Endothelial cell of umbilical vein (primary cell): Measurements from ENCODE around the gene USP2. TPM values are rescaled to one million over a fixed set of nuclear protein-coding genes. Genes with fewer than 3 reads are reported as not detected.

ENCODE experiments used
- BruUV-seq: library from RNA; stranded (reverse); fragments of 400-500 nt; replicated peaks from 2 replicates; lab custom pipeline; 2021; lab: Mats Ljungman, UMichigan
- CTCF ChIA-PET: fragments of 300-600, 350-600 bp; sonication (Branson Sonifier 250); formaldehyde crosslinking; loops from one replicate; lab custom pipeline; 2021; ENCODE audit warnings: antibody characterized with exemption, inconsistent platforms; lab: Charles Lee
- POLR2A ChIA-PET: fragments of 300-600, 350-600 bp; sonication (Branson Sonifier 250); formaldehyde crosslinking; loops from one replicate; lab custom pipeline; 2021; ENCODE audit warnings: antibody characterized with exemption, inconsistent platforms; lab: Charles Lee
- DNase-seq: peaks from one replicate; pipeline ENCODE4 v3.0.0-alpha.2; 2011; ENCODE audit warnings: low read depth, low spot score
- FAIRE-seq: peaks from 2 replicates; lab custom pipeline; 2011; peaks lifted over from hg19 to GRCh38; lab: Jason Lieb, UNC
- H2AFZ ChIP-seq: 2 replicates; pipeline ENCODE4 v1.6.0; 2012; ENCODE audit warnings: low read depth, low read length, control low read depth, inconsistent platforms
- H3K27ac ChIP-seq: 2 replicates; pipeline ENCODE4 v1.5.1; 2011; ENCODE audit warnings: low read depth, mild to moderate bottlenecking, control low read depth, low read length, moderate library complexity; ENCODE audit not compliant: insufficient read depth
- H3K27me3 ChIP-seq, 2 experiments: 2 replicates each; pipeline versions ENCODE4 v1.6.0 to v1.6.1; 2011; ENCODE audit warnings: low read length in 2 of 2, mixed read lengths in 1 of 2; ENCODE audit not compliant: control insufficient read depth in 2 of 2, insufficient read depth in 2 of 2
- H3K36me3 ChIP-seq, 2 experiments: 2 replicates in 1 of 2; 3 replicates in 1 of 2; pipeline ENCODE4 v1.5.1; 2011; ENCODE audit warnings: low read length in 2 of 2, mild to moderate bottlenecking in 1 of 2, moderate library complexity in 1 of 2; ENCODE audit not compliant: control insufficient read depth in 2 of 2, insufficient read depth in 2 of 2; ENCODE audit errors: extremely low read depth in 1 of 2
- H3K4me1 ChIP-seq: 3 replicates; pipeline ENCODE4 v1.5.1; 2011; ENCODE audit warnings: mild to moderate bottlenecking, low read length; ENCODE audit not compliant: control insufficient read depth, insufficient read depth; ENCODE audit errors: extremely low read depth
- H3K4me2 ChIP-seq: 2 replicates; pipeline ENCODE4 v1.6.1; 2011; ENCODE audit warnings: low read length, control low read depth, mixed read lengths; ENCODE audit not compliant: insufficient read depth
- H3K4me3 ChIP-seq, 3 experiments: fragments of 200-600 bp in 1 of 3; sonication (generic), shearing (Covaris generic) in 1 of 3; replicated peaks in 1 of 3; 2 replicates each; pipeline ENCODE4 v1.5.1; 2011 to 2016; ENCODE audit warnings: control low read depth in 3 of 3, low read length in 3 of 3, mild to moderate bottlenecking in 2 of 3, inconsistent platforms in 1 of 3, low read depth in 1 of 3, moderate library complexity in 1 of 3; ENCODE audit not compliant: insufficient read depth in 1 of 3
- H3K79me2 ChIP-seq: 2 replicates; pipeline ENCODE4 v1.6.0; 2012; ENCODE audit warnings: low read length, inconsistent platforms; ENCODE audit not compliant: control insufficient read depth, insufficient read depth
- H3K9ac ChIP-seq: replicated peaks from 2 replicates; pipeline ENCODE3; 2011; ENCODE audit warnings: low read length, control low read depth; ENCODE audit not compliant: insufficient read depth; ENCODE audit errors: extremely low read depth
- H3K9me1 ChIP-seq: replicated peaks from 3 replicates; pipeline ENCODE4 v1.6.0; 2011; ENCODE audit warnings: mild to moderate bottlenecking, low read length; ENCODE audit not compliant: control insufficient read depth, insufficient read depth; ENCODE audit errors: extremely low read depth
- H3K9me3 ChIP-seq: replicated peaks from 2 replicates; pipeline ENCODE4 v1.5.1; 2012; ENCODE audit warnings: low read length, inconsistent platforms; ENCODE audit not compliant: control insufficient read depth, insufficient read depth
- H4K20me1 ChIP-seq: replicated peaks from 2 replicates; pipeline ENCODE3; 2011; ENCODE audit warnings: mild to moderate bottlenecking, low read length; ENCODE audit not compliant: control insufficient read depth, insufficient read depth; ENCODE audit errors: extremely low read depth
- EZH2 ChIP-seq: IDR thresholded peaks from 2 replicates; pipeline ENCODE4 v1.6.1; 2012; ENCODE audit warnings: borderline replicate concordance, low read depth, mild to moderate bottlenecking, moderate library complexity, low read length, inconsistent platforms; ENCODE audit not compliant: severe bottlenecking
- FOS ChIP-seq: IDR thresholded peaks from 2 replicates; pipeline ENCODE4 v1.6.1; 2011; ENCODE audit warnings: mild to moderate bottlenecking, low read length, moderate library complexity, borderline replicate concordance; ENCODE audit not compliant: insufficient read depth
- GATA2 ChIP-seq: IDR thresholded peaks from 2 replicates; pipeline ENCODE4 v1.7.0; 2011; ENCODE audit warnings: low read depth, mild to moderate bottlenecking, moderate library complexity, mixed read lengths, low read length; ENCODE audit not compliant: insufficient read length, insufficient read depth
- JUN ChIP-seq: IDR thresholded peaks from 2 replicates; pipeline ENCODE4 v1.6.1; 2011; ENCODE audit warnings: borderline replicate concordance, low read depth; ENCODE audit not compliant: insufficient read length, insufficient read depth
- MYC ChIP-seq: IDR thresholded peaks from one replicate; pipeline ENCODE4 v1.6.1; 2011; ENCODE audit warnings: mild to moderate bottlenecking, low read depth, low read length
- POLR2A ChIP-seq: IDR thresholded peaks from 2 replicates; pipeline ENCODE4 v1.6.1; 2012; ENCODE audit warnings: low read depth, mild to moderate bottlenecking, control low read depth, low read length
- dilution Hi-C: fragments of 300-500 bp; cut with MboI; formaldehyde crosslinking; loops from one replicate; pipeline ENCODE4 v1.15.0; 2019; ENCODE audit warnings: low sequenced_read_pairs; ENCODE audit not compliant: extremely low pct_ligation_motif_present
- intact Hi-C: fragments of 100-400 bp; cut with micrococcal nuclease; formaldehyde crosslinking; loops from one replicate; pipeline ENCODE4 v1.10.0; 2022
- polyA plus RNA-seq, 4 experiments: library from polyadenylated mRNA; depleted of rRNA in 3 of 4; stranded (reverse) in 3 of 4; unstranded in 1 of 4; fragments of >200 nt; gene quantifications; 2 replicates each; pipeline versions ENCODE4 v1.2.1 to v1.2.3, GENCODE V29; 2011 to 2012; ENCODE audit warnings: missing spikeins in 1 of 4
- total RNA-seq: library from RNA; stranded (reverse); gene quantifications from 2 replicates; pipeline ENCODE4 v1.2.3, GENCODE V29; 2021
- TF ChIP-seq, protein P1 (sequence below): IDR thresholded peaks from 2 replicates; pipeline ENCODE4 v1.6.1; 2011; ENCODE audit not compliant: insufficient read depth, insufficient read length

Gene USP2
- total and polyA plus RNA-seq, 2 donors (not counting 3 experiments of a cell fraction or from before 2014, with no cell fraction given): 0.21 to 1.2 TPM

DNA sequence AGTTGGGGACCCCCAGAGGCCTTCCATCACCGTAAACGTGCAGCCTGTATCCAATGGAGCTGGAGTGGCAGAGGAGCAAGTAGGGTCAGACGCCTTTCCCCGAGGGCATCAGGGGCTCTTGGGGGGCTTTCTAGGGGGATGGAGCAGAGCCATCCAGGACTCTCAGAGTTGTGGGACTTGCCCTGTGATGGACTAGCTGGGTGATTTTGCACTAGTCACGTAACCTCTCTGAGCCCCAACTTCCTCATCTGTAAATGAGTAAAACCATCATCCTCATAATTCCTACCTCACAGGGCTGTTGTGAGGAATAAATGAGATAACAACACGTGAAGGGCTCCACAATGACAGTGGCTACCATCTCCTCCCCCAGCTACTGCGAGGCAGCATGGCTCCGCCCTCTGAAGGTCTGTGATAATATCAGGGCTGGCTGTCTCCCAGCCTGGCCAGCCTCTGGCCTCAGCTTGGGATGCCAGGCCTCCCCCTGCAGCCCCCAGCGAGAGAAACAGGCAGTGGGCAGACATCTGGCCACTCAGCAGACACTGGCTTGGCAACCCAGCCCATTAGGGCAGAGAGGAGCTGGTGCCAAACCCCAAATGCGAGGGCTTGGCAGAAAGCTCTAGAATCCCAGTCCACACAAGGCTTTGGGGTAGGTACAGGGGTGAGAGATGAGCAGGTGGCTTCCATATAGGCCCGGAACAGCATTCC, 6.7 kb downstream of the USP2 start:
- Histone ChIP-seq H3K4me1 (no peaks in the 10 kb centered on the region), H3K27me3 (no peaks in the 10 kb centered on the region), H3K9me3 (no peaks in the 10 kb centered on the region), H3K27ac (no peak overlapping the region), H4K20me1 (no peaks in the 10 kb centered on the region), H3K4me3 (no peak overlapping the region), H3K36me3 (no peaks in the 10 kb centered on the region), H3K9ac (no peak overlapping the region), H3K79me2 (no peaks in the 10 kb centered on the region), H2AFZ (no peak overlapping the region), H3K4me2 (no peak overlapping the region), H3K9me1 (no peaks in the 10 kb centered on the region)
- DNase-seq (no peak), FAIRE-seq (no peak)
- TF ChIP-seq MYC (no peak), GATA2 (no peak), JUN (no peak), POLR2A (no peak), FOS (no peak), EZH2 (no peak)
- TF ChIP-seq, protein P1, sequence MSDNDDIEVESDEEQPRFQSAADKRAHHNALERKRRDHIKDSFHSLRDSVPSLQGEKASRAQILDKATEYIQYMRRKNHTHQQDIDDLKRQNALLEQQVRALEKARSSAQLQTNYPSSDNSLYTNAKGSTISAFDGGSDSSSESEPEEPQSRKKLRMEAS: no peak
- BruUV-seq: no TSS peak
- ChIA-PET POLR2A (no interaction called here), CTCF (interaction anchor here (0.7 to 11.7 kb wide), 17 partner anchors 10 to 734 kb away, joined by 3 to 154 read pairs (median 5); partner anchors contain the start of genes C1QTNF5 and CBL)
- intact Hi-C loops (loop anchor here (1.0 to 5.0 kb wide), 3 partner anchors 18 to 167 kb away; partner anchors contain the start of genes C1QTNF5 and CBL), dilution Hi-C loops (no loop called here)
